HCT116 (cell line): ENCODE results near the gene LEO1. TPM values are rescaled to one million over a fixed set of nuclear protein-coding genes. Genes with fewer than 3 reads are reported as not detected.

ENCODE experiments used
- ATAC-seq: fragments of 200-7000 bp; cut with Tn5 transposase; 2 replicates; pipeline ENCODE4 v1.9.1; 2020; ENCODE audit warnings: mild to moderate bottlenecking, moderate library complexity
- BruUV-seq: library from RNA; stranded (reverse); fragments of 400-500 nt; replicated peaks from 2 replicates; lab custom pipeline; 2021; lab: Mats Ljungman, UMichigan
- CTCF ChIA-PET: fragments of 300-600 bp; sonication (Branson Sonifier 250); formaldehyde crosslinking; loops from one replicate; lab custom pipeline; 2021; ENCODE audit warnings: antibody characterized with exemption; lab: Charles Lee
- POLR2A ChIA-PET: fragments of 300-600, 350-600 bp; sonication (Branson Sonifier 250); formaldehyde crosslinking; loops from one replicate; lab custom pipeline; 2021; ENCODE audit warnings: antibody characterized with exemption; lab: Charles Lee
- RAD21 ChIA-PET, 2 experiments: fragments of 300-600 bp; sonication (Branson Sonifier 250); formaldehyde crosslinking; loops; one replicate each; lab custom pipeline; 2023; ENCODE audit warnings: low total read pairs in 2 of 2; ENCODE audit not compliant: uncharacterized antibody in 2 of 2, unreplicated experiment in 2 of 2, low non-redundant PET in 1 of 2; lab: Charles Lee
- DNase-seq: peaks from one replicate; pipeline ENCODE4 v3.0.0-alpha.2; 2010; ENCODE audit warnings: low read depth, low spot score
- H2AFZ ChIP-seq: fragments of 200-600 bp; shearing (Covaris generic), sonication (generic); 2 replicates; pipeline ENCODE4 v1.6.1; 2017; ENCODE audit warnings: low read depth, mixed run types, mixed read lengths, antibody characterized with exemption, low read length; ENCODE audit not compliant: poor library complexity, severe bottlenecking
- H3K27ac ChIP-seq: 2 replicates; pipeline ENCODE4 v1.5.1; 2012; ENCODE audit warnings: low read depth, low read length
- H3K27me3 ChIP-seq: fragments of 200-600 bp; sonication (generic); 2 replicates; pipeline ENCODE4 v1.6.1; 2016; ENCODE audit warnings: mixed run types, low read length, mixed read lengths; ENCODE audit not compliant: insufficient read depth
- H3K36me3 ChIP-seq, 2 experiments: fragments of 200-500 bp in 1 of 2; fragments of 200-600 bp in 1 of 2; sonication (Bioruptor generic) in 1 of 2; sonication (generic) in 1 of 2; 2 replicates each; pipeline versions ENCODE4 v1.5.1 to v1.6.1; 2014 to 2016; ENCODE audit warnings: low read length in 2 of 2, inconsistent platforms in 1 of 2, mixed read lengths in 1 of 2, mixed run types in 1 of 2; ENCODE audit not compliant: insufficient read depth in 2 of 2, control insufficient read depth in 1 of 2
- H3K4me1 ChIP-seq, 2 experiments: fragments of 200-600 bp in 1 of 2; sonication (generic) in 1 of 2; 2 replicates each; pipeline versions ENCODE4 v1.5.1 to v1.6.1; 2012 to 2017; ENCODE audit warnings: low read length in 2 of 2, inconsistent platforms in 1 of 2, mild to moderate bottlenecking in 1 of 2, mixed read lengths in 1 of 2, mixed run types in 1 of 2, moderate library complexity in 1 of 2; ENCODE audit not compliant: insufficient read depth in 2 of 2, control insufficient read depth in 1 of 2
- H3K4me2 ChIP-seq: fragments of 200-600 bp; sonication (generic); 2 replicates; pipeline ENCODE4 v1.6.1; 2017; ENCODE audit warnings: mixed run types, low read length, mixed read lengths
- H3K4me3 ChIP-seq, 2 experiments: fragments of 200-600 bp in 1 of 2; sonication (generic) in 1 of 2; replicated peaks in 1 of 2; 2 replicates each; pipeline ENCODE4 v1.5.1; 2011 to 2016; ENCODE audit warnings: low read length in 2 of 2, control low read depth in 1 of 2, low read depth in 1 of 2, mild to moderate bottlenecking in 1 of 2, mixed read lengths in 1 of 2, mixed run types in 1 of 2
- H3K79me2 ChIP-seq: fragments of 200-600 bp; sonication (generic); 2 replicates; pipeline ENCODE4 v1.6.1; 2017; ENCODE audit warnings: mild to moderate bottlenecking, mixed run types, low read length, moderate library complexity, mixed read lengths; ENCODE audit not compliant: insufficient read depth
- H3K9ac ChIP-seq: fragments of 200-600 bp; sonication (generic); 2 replicates; pipeline ENCODE4 v1.6.1; 2016; ENCODE audit warnings: low read length, mixed read lengths
- H3K9me2 ChIP-seq: fragments of 200-600 bp; sonication (generic), shearing (Covaris generic); 2 replicates; pipeline ENCODE4 v1.6.1; 2017; ENCODE audit warnings: mixed run types, mild to moderate bottlenecking, moderate library complexity; ENCODE audit not compliant: insufficient read depth
- H3K9me3 ChIP-seq, 2 experiments: fragments of 200-500 bp in 1 of 2; fragments of 200-600 bp in 1 of 2; sonication (Bioruptor generic) in 1 of 2; sonication (generic) in 1 of 2; 2 replicates each; pipeline ENCODE4 v1.6.1; 2014 to 2017; ENCODE audit warnings: low read length in 2 of 2, mixed read lengths in 2 of 2, inconsistent platforms in 1 of 2, low read depth in 1 of 2, mild to moderate bottlenecking in 1 of 2, mixed run types in 1 of 2, moderate library complexity in 1 of 2; ENCODE audit not compliant: control insufficient read depth in 1 of 2, insufficient read depth in 1 of 2
- H4K20me1 ChIP-seq: fragments of 200-600 bp; sonication (generic), shearing (Covaris generic); 2 replicates; pipeline ENCODE4 v1.6.1; 2017; ENCODE audit warnings: mixed run types, mild to moderate bottlenecking, moderate library complexity; ENCODE audit not compliant: insufficient read depth
- CBX3 ChIP-seq: IDR thresholded peaks from 2 replicates; pipeline ENCODE4 v1.6.1; 2012; ENCODE audit warnings: low read depth
- CEBPB ChIP-seq: IDR thresholded peaks from 2 replicates; pipeline ENCODE4 v1.6.1; 2012; ENCODE audit warnings: low read depth
- CTCF ChIP-seq, 3 experiments: fragments of 200-600 bp in 1 of 3; sonication (generic) in 1 of 3; IDR thresholded peaks in 2 of 3; conservative IDR thresholded peaks in 1 of 3; 2 replicates each; pipeline ENCODE4 v1.5.1; 2012 to 2017; ENCODE audit warnings: low read depth in 2 of 3, low read length in 2 of 3, antibody characterized with exemption in 1 of 3, borderline replicate concordance in 1 of 3, control low read depth in 1 of 3, mild to moderate bottlenecking in 1 of 3, mixed read lengths in 1 of 3, mixed run types in 1 of 3, moderate library complexity in 1 of 3; ENCODE audit not compliant: insufficient read depth in 1 of 3
- EGR1 ChIP-seq: IDR thresholded peaks from 2 replicates; pipeline ENCODE4 v1.6.1; 2012; ENCODE audit warnings: low read depth
- ELF1 ChIP-seq: IDR thresholded peaks from 2 replicates; pipeline ENCODE4 v1.6.1; 2012; ENCODE audit warnings: low read depth, borderline replicate concordance
- EZH2 ChIP-seq: fragments of 200-600 bp; sonication (generic); IDR thresholded peaks from 2 replicates; pipeline ENCODE4 v1.6.1; 2017; ENCODE audit warnings: antibody characterized with exemption, mixed run types
- EZH2phosphoT487 ChIP-seq: fragments of 200-600 bp; IDR thresholded peaks from 2 replicates; pipeline ENCODE4 v1.6.1; 2018; ENCODE audit warnings: antibody characterized with exemption, borderline replicate concordance
- FOSL1 ChIP-seq: IDR thresholded peaks from 2 replicates; pipeline ENCODE4 v1.6.1; 2012; ENCODE audit warnings: low read depth
- JUND ChIP-seq: IDR thresholded peaks from 2 replicates; pipeline ENCODE4 v1.6.1; 2012
- MAX ChIP-seq: IDR thresholded peaks from 2 replicates; pipeline ENCODE4 v1.6.1; 2012
- POLR2A ChIP-seq: IDR thresholded peaks from 2 replicates; pipeline ENCODE4 v1.7.0; 2011; ENCODE audit warnings: borderline replicate concordance; ENCODE audit not compliant: insufficient read depth, insufficient read length; ENCODE audit errors: extremely low read depth
- SP1 ChIP-seq: IDR thresholded peaks from 2 replicates; pipeline ENCODE4 v1.6.1; 2012; ENCODE audit warnings: low read depth
- SRF ChIP-seq: IDR thresholded peaks from 2 replicates; pipeline ENCODE4 v1.6.1; 2012; ENCODE audit warnings: low read depth
- TCF7L2 ChIP-seq: IDR thresholded peaks from 2 replicates; pipeline ENCODE4 v1.7.0; 2011; ENCODE audit warnings: borderline replicate concordance, inconsistent platforms; ENCODE audit not compliant: insufficient read depth, insufficient read length; ENCODE audit errors: extremely low read depth
- ZFX ChIP-seq: fragments of 450-650 bp; IDR thresholded peaks from 2 replicates; pipeline ENCODE4 v1.6.1; 2017
- ZNF274 ChIP-seq: fragments of 200-500 bp; sonication (Bioruptor generic); IDR thresholded peaks from 2 replicates; pipeline ENCODE4 v1.6.1; 2014; ENCODE audit warnings: mild to moderate bottlenecking, low read depth, low read length, inconsistent platforms
- intact Hi-C: fragments of 100-400 bp; cut with micrococcal nuclease; formaldehyde crosslinking; loops from 2 replicates; pipeline ENCODE4 v1.10.0; 2022
- total RNA-seq: library from RNA; stranded (reverse); gene quantifications from one replicate; pipeline ENCODE4 v1.2.1, GENCODE V29; 2021; ENCODE audit not compliant: unreplicated experiment
- TF ChIP-seq, protein P1 (sequence below): IDR thresholded peaks from 2 replicates; pipeline ENCODE4 v1.6.1; 2011; ENCODE audit warnings: mild to moderate bottlenecking, low read length, moderate library complexity; ENCODE audit not compliant: insufficient replicate concordance; ENCODE audit errors: extremely low read depth
- TF ChIP-seq, protein P2 (sequence below): IDR thresholded peaks from 2 replicates; pipeline ENCODE4 v1.6.1; 2012

The LEO1 gene
- total RNA-seq, 1 experiment from 2014 or later: 27.8 TPM

- CTCF ChIA-PET: interaction anchor here (0.5 to 3.5 kb wide), 3 partner anchors 13 to 32 kb away, joined by 4 to 22 read pairs (median 6); no protein-coding TSS in a partner anchor
- BruUV-seq: no TSS peak
- Histone ChIP-seq H3K9me2 (no peaks in the 10 kb centered on the region), H2AFZ (no peak overlapping the region), H3K9ac (no peak overlapping the region), H3K27ac (0 out of 2 replicates have a peak overlapping the region, but pooled peaks have one; percentile 5), H3K4me1 (peaks cover 31 to 32% of the 10 kb centered on the region in 2 experiments)
- DNase-seq: no peak
- no peak for TF ChIP-seq POLR2A
- TF ChIP-seq CEBPB: no peak
- TF ChIP-seq CTCF (IDR thresholded peaks at IDR 0.05 in 2 of 3, conservative IDR thresholded peaks at IDR 0.05 in 1 of 3; ENCODE audit: borderline replicate concordance in 1 of 3, insufficient read depth in 1 of 3, low read depth in 2 of 3, low read length in 2 of 3): no peak
- TF ChIP-seq, protein P1, sequence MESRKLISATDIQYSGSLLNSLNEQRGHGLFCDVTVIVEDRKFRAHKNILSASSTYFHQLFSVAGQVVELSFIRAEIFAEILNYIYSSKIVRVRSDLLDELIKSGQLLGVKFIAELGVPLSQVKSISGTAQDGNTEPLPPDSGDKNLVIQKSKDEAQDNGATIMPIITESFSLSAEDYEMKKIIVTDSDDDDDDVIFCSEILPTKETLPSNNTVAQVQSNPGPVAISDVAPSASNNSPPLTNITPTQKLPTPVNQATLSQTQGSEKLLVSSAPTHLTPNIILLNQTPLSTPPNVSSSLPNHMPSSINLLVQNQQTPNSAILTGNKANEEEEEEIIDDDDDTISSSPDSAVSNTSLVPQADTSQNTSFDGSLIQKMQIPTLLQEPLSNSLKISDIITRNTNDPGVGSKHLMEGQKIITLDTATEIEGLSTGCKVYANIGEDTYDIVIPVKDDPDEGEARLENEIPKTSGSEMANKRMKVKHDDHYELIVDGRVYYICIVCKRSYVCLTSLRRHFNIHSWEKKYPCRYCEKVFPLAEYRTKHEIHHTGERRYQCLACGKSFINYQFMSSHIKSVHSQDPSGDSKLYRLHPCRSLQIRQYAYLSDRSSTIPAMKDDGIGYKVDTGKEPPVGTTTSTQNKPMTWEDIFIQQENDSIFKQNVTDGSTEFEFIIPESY: no peak
- no peak for TF ChIP-seq ELF1
- no peak for TF ChIP-seq EZH2
- no peak for TF ChIP-seq EZH2phosphoT487
- no peak for TF ChIP-seq FOSL1
- TF ChIP-seq, protein P2, sequence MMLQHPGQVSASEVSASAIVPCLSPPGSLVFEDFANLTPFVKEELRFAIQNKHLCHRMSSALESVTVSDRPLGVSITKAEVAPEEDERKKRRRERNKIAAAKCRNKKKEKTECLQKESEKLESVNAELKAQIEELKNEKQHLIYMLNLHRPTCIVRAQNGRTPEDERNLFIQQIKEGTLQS: no peak
- no peak for TF ChIP-seq JUND
- TF ChIP-seq SP1: no peak
- TF ChIP-seq ZFX: no peak
- no peak for TF ChIP-seq EGR1
- no peak for TF ChIP-seq CBX3
- TF ChIP-seq SRF: no peak
- TF ChIP-seq TCF7L2: no peak
- TF ChIP-seq ZNF274: no peak
- TF ChIP-seq MAX: no peak
- TF ChIP-seq, all 23 proteins: peak for 0
- no peaks in the 10 kb centered on the region for H3K9me3 ChIP-seq
- ChIA-PET POLR2A (no interaction called here), RAD21 (no interaction called here)
- H3K4me2 ChIP-seq: no peak overlapping the region
- intact Hi-C loops: no loop called here
- H3K36me3 ChIP-seq: peaks cover 17 to 32% of the 10 kb centered on the region in 2 experiments; a peak in 3 of 4 replicates
- H3K4me3 ChIP-seq: no peak overlapping the region
- H4K20me1 ChIP-seq: peaks cover 7% of the 10 kb centered on the region
- no peak for ATAC-seq
- H3K79me2 ChIP-seq: peaks cover 4% of the 10 kb centered on the region; the same call in 1 of the 2 replicates
- no peaks in the 10 kb centered on the region for H3K27me3 ChIP-seq
Measured at GRCh38 chr15:51904421-51904820, 67.2 kb downstream of the LEO1 start.
